Karpas-422 (cell line): Measurements from ENCODE around the gene GPI. TPM values are rescaled to one million over a fixed set of nuclear protein-coding genes. Genes with fewer than 3 reads are reported as not detected.

ENCODE experiments used
- DNase-seq: peaks from one replicate; pipeline ENCODE4 v3.0.0-alpha.2; 2015
- H2AFZ ChIP-seq: fragments of 200-600 bp; sonication (generic); 2 replicates; pipeline ENCODE4 v1.6.1; 2014; ENCODE audit warnings: antibody characterized with exemption, low read length, mixed read lengths
- H3K27ac ChIP-seq: fragments of 200-600 bp; sonication (generic); 2 replicates; pipeline ENCODE4 v1.5.1; 2014; ENCODE audit warnings: mild to moderate bottlenecking, low read length, moderate library complexity
- H3K27me3 ChIP-seq: fragments of 200-600 bp; sonication (generic); 2 replicates; pipeline ENCODE4 v1.6.1; 2014; ENCODE audit warnings: low read length, mixed read lengths
- H3K36me3 ChIP-seq: fragments of 200-600 bp; sonication (generic); 2 replicates; pipeline ENCODE4 v1.6.1; 2014; ENCODE audit warnings: low read length, mixed read lengths; ENCODE audit not compliant: insufficient read depth
- H3K4me1 ChIP-seq: fragments of 200-600 bp; sonication (generic); 2 replicates; pipeline ENCODE4 v1.6.1; 2014; ENCODE audit warnings: mild to moderate bottlenecking, low read length, mixed read lengths
- H3K4me2 ChIP-seq: fragments of 200-600 bp; sonication (generic); 2 replicates; pipeline ENCODE4 v1.6.1; 2014; ENCODE audit warnings: low read length, low read depth, mild to moderate bottlenecking; ENCODE audit not compliant: poor library complexity, severe bottlenecking
- H3K4me3 ChIP-seq: fragments of 200-600 bp; sonication (generic); 2 replicates; pipeline ENCODE4 v1.5.1; 2014; ENCODE audit warnings: mild to moderate bottlenecking, antibody characterized with exemption, low read length, mixed read lengths
- H3K79me2 ChIP-seq: fragments of 200-600 bp; sonication (generic); 2 replicates; pipeline ENCODE4 v1.6.1; 2014; ENCODE audit warnings: mild to moderate bottlenecking, low read length, mixed read lengths
- H3K9ac ChIP-seq: fragments of 200-600 bp; sonication (generic); 2 replicates; pipeline ENCODE4 v1.6.0; 2014; ENCODE audit warnings: low read length
- H3K9me2 ChIP-seq: fragments of 200-600 bp; sonication (generic), shearing (Covaris generic); replicated peaks from 2 replicates; pipeline ENCODE4 v1.6.0; 2014; ENCODE audit warnings: mild to moderate bottlenecking, low read length, moderate library complexity; ENCODE audit not compliant: insufficient read depth
- H3K9me3 ChIP-seq: fragments of 300-700, 200-600 bp; sonication (generic); 2 replicates; pipeline ENCODE4 v1.6.1; 2014; ENCODE audit warnings: low read length, mixed read lengths
- H4K20me1 ChIP-seq: fragments of 200-600 bp; sonication (generic); 2 replicates; pipeline ENCODE4 v1.6.1; 2014; ENCODE audit warnings: mild to moderate bottlenecking, antibody characterized with exemption, low read length, low read depth; ENCODE audit not compliant: insufficient read depth
- total RNA-seq: library from RNA; depleted of rRNA; stranded (reverse); fragments of >200 nt; shearing (Covaris generic); gene quantifications from 2 replicates; pipeline ENCODE4 v1.2.3, GENCODE V29; 2014; ENCODE audit warnings: low replicate concordance

GPI gene
- total RNA-seq, 1 experiment from 2014 or later, result 219 TPM

DNA sequence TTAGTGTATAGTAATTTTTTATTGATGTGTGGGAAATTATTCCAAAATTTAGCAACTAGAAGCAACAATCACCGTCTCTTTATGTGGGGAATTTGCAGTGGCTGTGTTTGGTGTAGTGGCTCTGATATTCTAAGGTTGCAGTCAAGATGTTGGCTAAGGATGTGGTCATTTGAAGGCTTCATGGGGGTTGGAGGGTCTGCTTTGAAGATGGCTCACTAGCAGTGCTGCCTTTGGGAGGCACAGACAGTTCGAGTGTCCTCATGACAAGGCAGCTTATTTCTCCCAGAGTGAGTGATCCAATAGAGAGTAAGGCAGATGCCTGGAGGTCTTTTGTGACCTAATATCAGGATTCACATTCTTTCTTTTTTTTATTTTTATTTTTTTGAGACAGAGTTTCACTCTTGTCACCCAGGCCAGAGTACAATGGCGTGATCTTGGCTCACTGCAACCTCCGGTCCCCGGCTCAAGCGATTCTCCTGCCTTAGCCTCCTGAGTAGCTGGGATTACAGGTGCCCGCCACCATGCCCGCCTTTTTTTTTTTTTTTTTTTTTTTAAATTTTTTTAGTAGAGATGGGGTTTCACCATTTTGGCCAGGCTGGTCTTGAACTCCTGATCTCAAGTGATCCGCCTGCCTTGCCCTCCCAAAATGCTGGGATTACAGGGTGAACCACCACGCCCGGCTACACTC lies 8.7 kb downstream of the GPI start:
- no peak overlapping the region for H2AFZ ChIP-seq
- H3K4me1 ChIP-seq, result no peaks in the 10 kb centered on the region
- 0 out of 2 replicates have a peak, but pooled peaks cover 10% of the 10 kb centered on the region for H4K20me1 ChIP-seq
- H3K36me3 ChIP-seq, result peaks cover 34% of the 10 kb centered on the region
- H3K9me3 ChIP-seq, result no peaks in the 10 kb centered on the region
- no peak overlapping the region for H3K4me3 ChIP-seq
- H3K4me2 ChIP-seq, result no peak overlapping the region
- H3K9me2 ChIP-seq, result no peaks in the 10 kb centered on the region
- no peak for DNase-seq
- no peak overlapping the region for H3K9ac ChIP-seq
- no peaks in the 10 kb centered on the region for H3K27me3 ChIP-seq
- H3K79me2 ChIP-seq, result peaks cover 49% of the 10 kb centered on the region
- H3K27ac ChIP-seq, result no peak overlapping the region

GRCh38 chr19:34375598-34375997 lies 10.6 kb downstream of the GPI start:
- no peaks in the 10 kb centered on the region for H3K9me3 ChIP-seq
- H3K4me3 ChIP-seq, result no peak overlapping the region
- H3K4me1 ChIP-seq, result no peaks in the 10 kb centered on the region
- H2AFZ ChIP-seq, result no peak overlapping the region
- no peak overlapping the region for H3K9ac ChIP-seq
- no peaks in the 10 kb centered on the region for H3K9me2 ChIP-seq
- no peaks in the 10 kb centered on the region for H3K27me3 ChIP-seq
- H3K4me2 ChIP-seq, result no peak overlapping the region
- peaks cover 38% of the 10 kb centered on the region for H3K79me2 ChIP-seq
- H3K27ac ChIP-seq, result no peak overlapping the region
- 0 out of 2 replicates have a peak, but pooled peaks cover 10% of the 10 kb centered on the region for H4K20me1 ChIP-seq
- no peak for DNase-seq
- peaks cover 45% of the 10 kb centered on the region for H3K36me3 ChIP-seq

DNA sequence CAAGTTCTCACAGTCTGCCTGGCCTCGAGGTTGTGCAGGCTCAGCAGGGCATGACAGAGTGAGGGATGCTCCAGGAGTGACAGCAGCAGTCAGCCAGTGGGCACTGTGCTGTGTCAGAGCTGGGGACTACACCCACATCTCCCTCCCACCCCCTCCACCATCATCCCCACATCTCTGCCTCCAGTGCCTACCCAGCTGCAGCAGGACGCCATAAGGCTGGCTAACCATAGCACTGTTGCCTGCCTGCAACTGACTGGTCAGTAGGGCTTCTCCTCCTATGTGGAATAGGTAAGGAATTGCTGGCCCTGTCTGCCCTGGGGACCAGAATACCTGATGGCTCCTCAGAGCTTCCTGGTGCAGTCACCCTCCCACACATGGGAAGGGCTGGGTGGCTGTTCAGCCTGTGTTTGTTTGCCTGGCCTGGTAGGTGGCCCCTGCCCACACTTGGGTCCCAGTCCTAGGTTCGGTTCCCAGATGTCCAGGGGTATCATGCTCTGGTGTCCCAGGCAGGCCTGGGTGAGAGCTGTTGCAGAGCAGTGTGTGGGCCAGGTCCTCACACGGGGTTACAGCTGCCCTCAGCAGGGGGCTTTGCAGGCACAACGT lies 15.7 kb downstream of the GPI start:
- no peak overlapping the region for H3K4me2 ChIP-seq
- H3K27me3 ChIP-seq, result no peaks in the 10 kb centered on the region
- no peaks in the 10 kb centered on the region for H3K4me1 ChIP-seq
- H3K9ac ChIP-seq, result no peak overlapping the region
- peaks cover 21% of the 10 kb centered on the region for H3K79me2 ChIP-seq
- no peaks in the 10 kb centered on the region for H3K9me3 ChIP-seq
- peaks cover 75% of the 10 kb centered on the region for H3K36me3 ChIP-seq
- no peak overlapping the region for H3K4me3 ChIP-seq
- 0 out of 2 replicates have a peak, but pooled peaks cover 4% of the 10 kb centered on the region for H4K20me1 ChIP-seq
- DNase-seq, result no peak
- H3K27ac ChIP-seq, result no peak overlapping the region
- no peak overlapping the region for H2AFZ ChIP-seq
- H3K9me2 ChIP-seq, result no peaks in the 10 kb centered on the region

GRCh38 chr19:34381399-34382251 lies 16.6 kb downstream of the GPI start:
- Histone ChIP-seq H3K27me3 (no peaks in the 10 kb centered on the region), H3K9me3 (no peaks in the 10 kb centered on the region), H3K4me2 (no peak overlapping the region), H2AFZ (no peak overlapping the region), H3K27ac (no peak overlapping the region), H4K20me1 (0 out of 2 replicates have a peak, but pooled peaks cover 4% of the 10 kb centered on the region), H3K36me3 (peaks cover 82% of the 10 kb centered on the region), H3K9ac (no peak overlapping the region), H3K4me3 (no peak overlapping the region), H3K4me1 (no peaks in the 10 kb centered on the region), H3K9me2 (no peaks in the 10 kb centered on the region), H3K79me2 (peaks cover 26% of the 10 kb centered on the region)
- DNase-seq, result no peak

DNA sequence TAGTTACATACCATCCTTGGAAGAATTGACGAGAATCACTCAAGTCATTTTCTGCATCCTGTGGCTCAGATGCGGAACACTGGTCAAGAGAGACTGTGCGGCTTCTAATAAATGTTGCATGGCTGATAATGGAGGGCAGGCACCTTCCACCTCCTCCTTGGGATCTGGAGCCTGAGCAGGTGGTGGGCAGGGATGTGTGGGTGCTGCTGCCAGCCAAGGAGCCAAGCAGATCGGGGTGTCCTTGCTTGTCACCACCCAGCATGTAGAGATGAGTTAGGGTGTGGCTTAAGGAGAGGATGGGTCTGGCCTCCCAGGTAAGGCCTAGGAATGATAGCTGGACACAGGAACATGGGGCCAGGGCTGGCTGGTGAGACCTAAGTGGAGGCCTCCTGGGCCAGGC lies 17.5 kb downstream of the GPI start:
- H3K4me1 ChIP-seq, result no peaks in the 10 kb centered on the region
- H3K79me2 ChIP-seq, result peaks cover 26% of the 10 kb centered on the region
- H3K36me3 ChIP-seq, result peaks cover 89% of the 10 kb centered on the region
- H3K4me2 ChIP-seq, result no peak overlapping the region
- no peak overlapping the region for H3K9ac ChIP-seq
- H4K20me1 ChIP-seq, result 0 out of 2 replicates have a peak, but pooled peaks cover 4% of the 10 kb centered on the region
- no peaks in the 10 kb centered on the region for H3K9me3 ChIP-seq
- H3K27ac ChIP-seq, result no peak overlapping the region
- no peak overlapping the region for H2AFZ ChIP-seq
- no peaks in the 10 kb centered on the region for H3K27me3 ChIP-seq
- DNase-seq, result no peak
- H3K4me3 ChIP-seq, result no peak overlapping the region
- H3K9me2 ChIP-seq, result no peaks in the 10 kb centered on the region

DNA sequence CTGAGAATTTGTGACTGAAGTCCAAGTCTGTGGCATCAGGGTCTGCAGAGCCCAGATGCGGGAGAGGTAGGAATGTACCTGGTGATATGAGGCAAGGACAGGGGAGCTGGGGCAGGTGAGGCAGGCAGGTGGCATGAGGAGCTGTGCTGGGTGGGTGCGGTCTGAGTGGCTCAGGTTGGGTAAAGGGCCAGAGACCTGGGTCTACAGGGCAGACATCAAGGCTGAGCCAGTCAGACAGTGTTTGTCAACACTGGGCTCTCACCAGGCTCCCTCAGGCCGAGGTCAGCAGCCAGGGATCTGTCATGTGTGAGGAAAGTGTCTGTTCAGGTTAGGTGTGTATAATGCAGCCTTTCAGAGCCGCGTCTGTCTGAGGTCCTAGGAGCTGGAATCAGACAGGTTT lies 18.6 kb downstream of the GPI start:
- no peak for DNase-seq
- no peaks in the 10 kb centered on the region for H3K9me2 ChIP-seq
- no peak overlapping the region for H3K4me3 ChIP-seq
- no peak overlapping the region for H3K9ac ChIP-seq
- H3K79me2 ChIP-seq, result peaks cover 22% of the 10 kb centered on the region
- H2AFZ ChIP-seq, result no peak overlapping the region
- no peaks in the 10 kb centered on the region for H3K4me1 ChIP-seq
- H3K9me3 ChIP-seq, result no peaks in the 10 kb centered on the region
- H3K27ac ChIP-seq, result no peak overlapping the region
- H3K27me3 ChIP-seq, result no peaks in the 10 kb centered on the region
- H4K20me1 ChIP-seq, result no peaks in the 10 kb centered on the region
- H3K4me2 ChIP-seq, result no peak overlapping the region
- peaks cover 92% of the 10 kb centered on the region for H3K36me3 ChIP-seq

GRCh38 chr19:34386645-34387445 lies 21.8 kb downstream of the GPI start:
- no peaks in the 10 kb centered on the region for H3K4me1 ChIP-seq
- DNase-seq, result no peak
- H3K9ac ChIP-seq, result no peak overlapping the region
- H2AFZ ChIP-seq, result no peak overlapping the region
- peaks cover 93% of the 10 kb centered on the region for H3K36me3 ChIP-seq
- H3K4me3 ChIP-seq, result no peak overlapping the region
- H3K79me2 ChIP-seq, result peaks cover 35% of the 10 kb centered on the region
- H3K9me2 ChIP-seq, result no peaks in the 10 kb centered on the region
- H3K9me3 ChIP-seq, result no peaks in the 10 kb centered on the region
- no peaks in the 10 kb centered on the region for H4K20me1 ChIP-seq
- no peak overlapping the region for H3K4me2 ChIP-seq
- H3K27me3 ChIP-seq, result no peaks in the 10 kb centered on the region
- H3K27ac ChIP-seq, result no peak overlapping the region
